SK-N-SH treated with all-trans-retinoic acid at 6 μM for 48 hours (cell line): Measurements from ENCODE around the gene RTL10.

ENCODE experiments used
- ATAC-seq: fragments of 200-7000 bp; cut with Tn5 transposase; 3 replicates; pipeline ENCODE4 v1.9.1; 2020; ENCODE audit warnings: mild to moderate bottlenecking, moderate library complexity
- ARNTL ChIP-seq: fragments of 450-650 bp; formaldehyde crosslinking; IDR thresholded peaks from 2 replicates; pipeline ENCODE4 v1.5.0; 2020; ENCODE audit warnings: low read depth, mild to moderate bottlenecking, moderate library complexity, borderline replicate concordance
- BACH2 ChIP-seq: fragments of 250-450 bp; sonication (Bioruptor Pico); IDR thresholded peaks from 2 replicates; pipeline ENCODE4 v1.9.0; 2021; ENCODE audit warnings: mild to moderate bottlenecking, borderline replicate concordance
- CREB5 ChIP-seq: fragments of 250-450 bp; sonication (Bioruptor Pico); IDR thresholded peaks from 2 replicates; pipeline ENCODE4 v1.5.1; 2020; ENCODE audit warnings: low read depth, mild to moderate bottlenecking, moderate library complexity
- CSDC2 ChIP-seq: fragments of 250-450 bp; sonication (Bioruptor Pico); IDR thresholded peaks from 2 replicates; pipeline ENCODE4 v1.5.0; 2020; ENCODE audit warnings: mild to moderate bottlenecking, moderate library complexity
- CSRNP3 ChIP-seq: fragments of 250-450 bp; sonication (Bioruptor Pico); IDR thresholded peaks from 2 replicates; pipeline ENCODE4 v1.5.1; 2021; ENCODE audit warnings: mild to moderate bottlenecking, moderate library complexity
- ESRRG ChIP-seq: fragments of 250-450 bp; sonication (Bioruptor Pico); IDR thresholded peaks from 2 replicates; pipeline ENCODE4 v1.6.1; 2021; ENCODE audit warnings: mild to moderate bottlenecking
- GLIS3 ChIP-seq: fragments of 250-450 bp; sonication (Bioruptor Pico); IDR thresholded peaks from 2 replicates; pipeline ENCODE4 v1.5.0; 2020; ENCODE audit warnings: mild to moderate bottlenecking, moderate library complexity
- ISL1 ChIP-seq: fragments of 250-450 bp; sonication (Bioruptor Pico); IDR thresholded peaks from 2 replicates; pipeline ENCODE4 v2.1.2; 2022; ENCODE audit warnings: mild to moderate bottlenecking, moderate library complexity
- OSR1 ChIP-seq: fragments of 250-450 bp; sonication (Bioruptor Pico); IDR thresholded peaks from 2 replicates; pipeline ENCODE4 v1.8.0; 2022; ENCODE audit warnings: moderate library complexity, mild to moderate bottlenecking, inconsistent platforms
- PATZ1 ChIP-seq: fragments of 250-450 bp; sonication (Bioruptor Pico); IDR thresholded peaks from 2 replicates; pipeline ENCODE4 v1.8.0; 2020; ENCODE audit warnings: mild to moderate bottlenecking, moderate library complexity, borderline replicate concordance
- POU6F1 ChIP-seq: fragments of 250-450 bp; sonication (Bioruptor Pico); IDR thresholded peaks from 2 replicates; pipeline ENCODE4 v1.8.0; 2021; ENCODE audit warnings: low read depth, mild to moderate bottlenecking, moderate library complexity, borderline replicate concordance
- PPARA ChIP-seq: fragments of 250-450 bp; sonication (Bioruptor Pico); IDR thresholded peaks from 2 replicates; pipeline ENCODE4 v1.5.0; 2020; ENCODE audit warnings: mild to moderate bottlenecking, borderline replicate concordance
- RARB ChIP-seq: fragments of 250-450 bp; sonication (Bioruptor Pico); IDR thresholded peaks from 2 replicates; pipeline ENCODE4 v1.8.0; 2021; ENCODE audit warnings: mild to moderate bottlenecking, moderate library complexity
- SNAI2 ChIP-seq: fragments of 250-450 bp; sonication (Bioruptor Pico); IDR thresholded peaks from 2 replicates; pipeline ENCODE4 v1.5.0; 2020; ENCODE audit warnings: mild to moderate bottlenecking, moderate library complexity
- TOX ChIP-seq: fragments of 250-450 bp; sonication (Bioruptor Pico); IDR thresholded peaks from 2 replicates; pipeline ENCODE4 v1.8.0; 2021; ENCODE audit warnings: mild to moderate bottlenecking, moderate library complexity, borderline replicate concordance
- TSHZ2 ChIP-seq: fragments of 250-450 bp; sonication (Bioruptor Pico); IDR thresholded peaks from 2 replicates; pipeline ENCODE4 v1.5.0; 2020; ENCODE audit warnings: mild to moderate bottlenecking, moderate library complexity
- ZC3H10 ChIP-seq: fragments of 250-450 bp; sonication (Bioruptor Pico); IDR thresholded peaks from 2 replicates; pipeline ENCODE4 v1.5.1; 2021; ENCODE audit warnings: mild to moderate bottlenecking, moderate library complexity
- ZFP30 ChIP-seq: fragments of 450-650 bp; formaldehyde crosslinking; IDR thresholded peaks from 2 replicates; pipeline ENCODE4 v1.5.0; 2022; ENCODE audit warnings: mild to moderate bottlenecking, moderate library complexity
- ZNF565 ChIP-seq: fragments of 450-650 bp; formaldehyde crosslinking; conservative IDR thresholded peaks from 2 replicates; pipeline ENCODE4 v1.5.0; 2020; ENCODE audit warnings: low read depth, mild to moderate bottlenecking, moderate library complexity
- ZNF70 ChIP-seq: fragments of 450-650 bp; formaldehyde crosslinking; IDR thresholded peaks from 2 replicates; pipeline ENCODE4 v1.5.0; 2020; ENCODE audit warnings: mild to moderate bottlenecking, moderate library complexity
- ZNF8 ChIP-seq: fragments of 450-650 bp; formaldehyde crosslinking; IDR thresholded peaks from 2 replicates; pipeline ENCODE4 v1.5.0; 2020; ENCODE audit warnings: mild to moderate bottlenecking, moderate library complexity

Gene RTL10

GRCh38 chr22:19840955-19841640 is 13.6 kb downstream of the RTL10 start:
- ATAC-seq: no peak
- TF ChIP-seq PATZ1 (CRISPR knock-in tag): no peak
- no peak for TF ChIP-seq GLIS3 (CRISPR knock-in tag)
- TF ChIP-seq CREB5 (CRISPR knock-in tag): no peak
- no peak for TF ChIP-seq ESRRG
- TF ChIP-seq POU6F1 (CRISPR knock-in tag): no peak
- no peak for TF ChIP-seq OSR1 (CRISPR knock-in tag)
- no peak for TF ChIP-seq CSRNP3

GRCh38 chr22:19840059-19840458 is 14.6 kb downstream of the RTL10 start:
- ATAC-seq: no peak
- no peak for TF ChIP-seq ZNF70 (CRISPR knock-in tag)
- no peak for TF ChIP-seq TOX (CRISPR knock-in tag)
- no peak for TF ChIP-seq OSR1 (CRISPR knock-in tag)
- TF ChIP-seq, all 23 proteins: peak for 0

- no peak for ATAC-seq
- TF ChIP-seq ZNF70 (CRISPR knock-in tag) (no peak), ZFP30 (no peak), ZNF8 (no peak), CREB5 (CRISPR knock-in tag) (no peak)
These were observed 16.8 kb downstream of the RTL10 start for GRCh38 chr22:19837915-19838314.

- ATAC-seq: no peak
- TF ChIP-seq CSRNP3: no peak
- no peak for TF ChIP-seq BACH2 (CRISPR knock-in tag)
- no peak for TF ChIP-seq CSDC2 (CRISPR knock-in tag)
- no peak for TF ChIP-seq RARB (CRISPR knock-in tag)
- TF ChIP-seq ZNF565 (CRISPR knock-in tag): no peak
- TF ChIP-seq ZC3H10: no peak
- TF ChIP-seq PPARA (CRISPR knock-in tag): no peak
- TF ChIP-seq POU6F1 (CRISPR knock-in tag): no peak
- no peak for TF ChIP-seq ZNF70 (CRISPR knock-in tag)
- TF ChIP-seq ISL1 (CRISPR knock-in tag): no peak
- no peak for TF ChIP-seq ARNTL
- no peak for TF ChIP-seq ESRRG
- TF ChIP-seq TSHZ2 (CRISPR knock-in tag): no peak
- TF ChIP-seq OSR1 (CRISPR knock-in tag): no peak
- no peak for TF ChIP-seq SNAI2 (CRISPR knock-in tag)
- TF ChIP-seq ZNF8: no peak
These were observed 18.2 kb downstream of the RTL10 start for GRCh38 chr22:19836512-19836911.
